Stimulated activated CD8-positive, alpha-beta memory T cell treated with anti-CD3 and anti-CD28 coated beads, Interleukin-15, amount 100 ng/mL, for 4 hours (primary cell): ENCODE data around the gene SLC13A4.
A peak's percentile ranks its signal among the peaks of the same experiment; 100 is the strongest.
"Not testable (repeated sequence)": the region's sequence is repeated elsewhere in the genome, so short reads cannot be mapped to it uniquely, and the experiment has no call there.

ENCODE experiments used
- DNase-seq, 2 donors: peaks; one replicate each; pipeline ENCODE4 v3.0.0-alpha.2; 2020; ENCODE audit warnings: low read depth in 2 of 2

Gene SLC13A4

DNA sequence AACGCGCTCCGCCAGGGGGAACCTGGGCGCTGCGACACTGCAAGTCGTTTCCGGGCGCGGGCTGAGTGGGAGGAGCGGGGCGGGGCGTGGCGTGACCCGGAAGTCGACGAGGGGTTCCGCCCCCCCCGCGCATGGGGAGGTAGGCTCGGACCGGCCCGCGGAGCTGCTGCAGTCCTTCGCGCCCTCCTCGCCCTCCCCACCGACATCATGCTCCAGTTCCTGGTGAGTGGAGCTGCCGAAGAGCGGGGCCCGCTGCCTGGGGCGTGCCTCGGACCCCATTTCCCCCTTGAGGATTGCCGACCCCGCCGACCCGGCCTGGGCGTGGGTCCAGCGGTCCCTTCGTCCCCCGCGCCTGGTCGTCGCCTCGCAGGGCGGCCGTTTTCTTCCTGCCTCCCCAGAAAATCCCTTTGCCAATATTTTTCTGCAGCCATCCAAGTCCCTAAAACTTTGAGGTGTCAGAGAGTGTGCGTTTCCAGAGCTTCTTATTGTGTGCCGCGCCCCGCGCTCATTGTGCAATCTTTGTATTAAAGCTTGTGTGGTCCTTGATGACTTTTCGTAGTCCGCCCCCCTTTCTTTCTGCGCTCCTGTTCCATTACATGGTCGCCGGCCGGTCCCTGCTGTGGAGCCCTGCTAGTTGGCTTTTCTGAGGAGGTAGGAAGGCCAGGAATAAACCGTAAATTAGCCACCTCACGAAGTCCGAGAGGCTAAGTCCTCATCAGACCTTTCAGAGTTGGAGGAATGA is 65.4 kb downstream of the SLC13A4 start, which contains the start of gene STMP1:
Gene STMP1, plus strand, starts transcription at position 142 of the 742 bp plus-strand sequence.
- DNase-seq: peak; percentile 88 to 90

DNA sequence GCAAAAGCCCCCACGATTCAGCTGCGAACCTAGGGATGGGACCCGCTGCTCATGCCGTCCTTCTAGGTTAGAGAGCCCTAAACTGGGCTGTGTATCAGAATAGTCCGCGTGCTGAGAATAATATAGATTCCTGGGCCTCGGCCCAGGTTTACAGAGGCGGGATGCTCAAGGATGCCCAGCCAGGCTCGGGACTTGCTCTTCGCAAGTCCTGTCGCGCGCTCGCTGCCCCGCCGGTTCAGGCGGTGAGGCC is 65.9 kb downstream of the SLC13A4 start:
- no peak for DNase-seq

DNA sequence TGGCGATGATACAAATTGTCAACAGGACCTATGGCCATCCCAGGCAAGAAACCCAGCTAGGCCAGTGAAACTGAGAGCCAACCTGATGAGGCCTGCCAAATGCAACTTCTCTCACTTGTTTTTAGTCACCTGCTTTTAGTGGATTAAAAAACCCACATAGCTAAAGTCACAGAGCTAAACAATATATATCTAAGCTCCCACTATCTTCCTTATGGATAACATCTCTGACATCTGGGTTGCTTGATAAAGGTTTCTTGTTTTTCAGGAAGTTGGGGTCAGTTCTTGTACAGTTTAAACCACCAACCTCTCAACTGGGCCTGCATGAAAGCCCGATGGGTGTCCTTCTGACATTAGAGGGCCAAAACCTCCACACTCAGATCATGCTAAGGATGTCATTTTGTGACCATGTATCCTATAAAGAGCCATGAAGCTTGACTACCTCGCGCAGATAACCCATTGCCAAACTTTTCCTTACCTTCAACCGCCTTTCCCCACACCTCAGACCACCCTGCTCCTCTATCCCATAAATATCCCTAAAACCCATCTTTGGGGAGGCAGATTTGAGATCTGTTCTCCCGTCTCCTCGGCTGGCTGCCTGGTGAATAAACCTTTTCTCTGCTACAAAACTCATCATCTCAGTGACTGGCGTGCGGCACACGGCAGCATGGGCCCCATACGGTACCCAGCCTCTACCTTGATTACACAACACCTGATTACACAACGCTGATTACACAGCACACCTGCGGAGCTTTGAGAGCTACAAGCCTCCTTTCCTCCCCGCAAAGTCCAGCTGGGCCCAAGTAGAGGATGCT is 66.5 kb downstream of the SLC13A4 start:
- DNase-seq: no peak

DNA sequence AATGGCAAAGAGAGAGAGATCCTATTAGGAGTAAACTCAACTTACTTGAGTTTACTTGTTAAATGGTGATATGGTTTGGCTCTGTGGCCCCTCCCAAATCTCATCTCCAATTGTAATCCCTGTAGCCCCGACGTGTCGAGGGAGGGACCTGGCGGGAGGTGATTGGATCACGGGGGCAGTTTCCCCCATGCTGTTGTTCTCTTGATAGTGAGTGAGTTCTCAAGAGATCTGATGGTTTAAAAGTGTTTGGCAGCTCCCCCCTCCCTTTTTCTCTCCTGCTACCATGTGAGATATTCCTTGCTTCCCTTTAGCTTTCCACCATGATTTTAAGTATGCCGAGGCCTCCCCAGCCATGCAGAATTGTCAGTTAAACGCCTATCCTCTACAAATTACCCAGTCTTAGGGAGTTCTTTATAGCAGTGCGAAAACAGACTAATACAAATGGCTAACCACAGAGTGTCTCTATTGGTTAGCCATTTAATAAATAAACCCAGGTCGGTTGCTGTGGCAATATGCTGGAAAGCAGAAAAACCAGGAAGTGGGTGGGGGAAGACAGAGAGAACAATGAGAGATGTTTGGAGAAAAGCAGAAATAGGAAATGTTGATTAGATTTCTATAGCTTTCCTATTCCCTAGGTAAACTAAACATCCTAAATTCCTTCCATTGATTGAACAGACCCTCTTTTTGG is 68.7 kb downstream of the SLC13A4 start:
- DNase-seq: no peak

DNA sequence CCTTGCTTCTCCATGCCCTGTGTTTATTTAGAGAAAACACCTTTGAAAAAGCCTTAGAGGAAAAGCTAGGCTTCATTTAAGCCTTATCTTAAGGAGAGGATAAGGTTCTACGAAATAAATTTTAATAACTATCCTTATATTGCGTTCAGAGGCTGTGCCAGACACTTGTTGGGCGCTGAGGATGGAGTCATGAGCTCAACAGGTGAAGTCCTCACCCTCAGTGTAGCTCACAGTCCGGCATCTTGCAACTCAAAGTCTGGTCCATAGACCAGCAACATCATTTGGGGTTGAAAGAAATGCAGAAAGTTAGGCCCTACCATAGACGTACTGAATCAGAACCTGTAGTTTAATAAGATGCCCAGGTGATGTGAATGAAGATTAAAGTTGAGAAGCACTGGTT is 69.4 kb downstream of the SLC13A4 start:
- DNase-seq: no peak

DNA sequence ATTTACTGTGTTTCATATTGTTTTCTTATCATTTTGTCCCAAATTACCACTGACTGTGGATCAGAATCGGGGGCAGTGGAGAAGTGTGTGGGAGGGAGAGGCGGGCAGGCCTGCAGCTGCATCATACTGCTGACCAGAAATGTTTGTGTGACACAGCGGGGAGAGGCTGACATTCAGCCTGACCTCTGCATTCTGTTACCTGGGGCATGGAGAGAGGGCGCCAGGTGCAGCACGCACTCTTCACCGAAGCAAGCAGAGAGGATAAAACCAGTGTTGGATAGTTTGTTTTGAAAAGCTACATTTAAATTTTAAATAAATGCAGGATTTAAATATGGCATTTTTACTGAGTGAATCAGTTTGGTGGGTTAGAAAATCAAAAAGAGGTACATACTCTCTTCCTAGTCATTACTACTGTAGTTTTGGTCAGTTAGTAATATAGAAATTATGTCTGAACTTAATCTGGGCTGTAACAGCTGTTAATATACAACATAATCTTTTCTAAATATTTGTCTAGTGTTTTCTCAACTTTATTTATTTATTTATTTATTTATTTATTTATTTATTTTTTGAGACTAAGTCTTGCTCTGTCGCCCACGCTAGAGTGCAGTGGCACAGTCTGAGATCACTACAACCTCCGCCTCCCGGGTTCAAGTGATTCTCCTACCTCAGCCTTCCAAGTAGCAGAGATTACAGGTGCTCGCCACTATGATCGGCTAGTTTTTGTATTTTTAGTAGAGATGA is 74.5 kb downstream of the SLC13A4 start:
- no peak for DNase-seq

DNA sequence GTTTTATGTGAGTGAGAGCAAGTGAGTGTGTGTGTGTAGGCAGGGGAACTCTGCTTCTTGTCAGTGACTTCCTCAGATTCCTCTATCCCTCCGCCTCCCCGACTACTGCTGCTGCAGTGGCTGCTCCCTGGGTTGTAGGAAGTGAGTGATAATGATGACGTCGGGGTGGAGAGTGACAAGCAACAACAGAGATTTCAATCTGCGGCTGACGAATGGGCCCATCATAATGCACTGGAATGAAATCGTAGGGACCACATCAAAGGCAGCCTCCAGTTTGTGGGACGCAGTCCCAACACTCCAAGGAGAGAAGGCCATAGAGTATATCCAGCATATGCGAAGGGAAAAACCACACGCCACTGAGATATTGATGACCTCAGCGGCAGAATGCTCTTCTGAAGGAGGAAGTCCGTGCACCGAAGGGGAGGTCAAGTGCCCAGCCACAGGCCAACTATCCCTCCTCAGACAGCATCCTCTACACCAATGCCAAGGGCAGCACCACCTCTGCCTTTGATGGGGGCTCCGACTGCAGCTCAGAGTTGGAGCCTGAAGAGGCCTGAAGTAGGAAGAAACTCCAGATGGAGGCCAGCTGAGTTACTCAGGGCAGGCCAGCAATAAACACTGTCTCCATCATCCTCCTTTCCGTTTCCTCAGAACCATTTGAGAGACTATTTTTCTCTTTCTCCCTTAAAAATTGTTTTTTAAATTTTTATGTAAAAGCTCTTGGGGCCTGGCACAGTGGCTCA is 77.0 kb downstream of the SLC13A4 start:
- no peak for DNase-seq

DNA sequence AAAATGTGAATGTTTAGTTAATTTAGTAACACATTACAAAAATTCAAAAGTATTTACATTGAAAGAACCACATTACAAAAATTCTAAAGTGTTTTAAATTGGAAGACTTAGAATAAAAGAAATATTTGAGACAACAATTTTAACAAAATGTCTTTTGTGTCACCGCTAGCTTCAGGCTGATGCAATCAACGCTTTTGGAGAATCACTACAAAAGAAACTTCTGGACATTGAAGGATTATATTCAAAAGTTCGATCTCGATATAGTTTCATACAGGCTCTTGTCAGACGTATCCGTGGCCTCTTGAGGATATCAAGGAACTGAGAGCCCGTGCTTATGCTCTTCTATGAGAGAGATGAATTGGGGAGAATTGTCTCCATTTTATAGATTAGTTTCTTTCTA is 79.8 kb downstream of the SLC13A4 start:
- no peak for DNase-seq

GRCh38 chr7:135647755-135648154 is 80.2 kb downstream of the SLC13A4 start:
- no peak for DNase-seq

GRCh38 chr7:135645296-135645904 is 82.6 kb downstream of the SLC13A4 start:
- no peak for DNase-seq

- no peak for DNase-seq
Observed at GRCh38 chr7:135644729-135645128, 83.3 kb downstream of the SLC13A4 start.

- DNase-seq: no peak
Observed at GRCh38 chr7:135644154-135644553, 83.8 kb downstream of the SLC13A4 start.

DNA sequence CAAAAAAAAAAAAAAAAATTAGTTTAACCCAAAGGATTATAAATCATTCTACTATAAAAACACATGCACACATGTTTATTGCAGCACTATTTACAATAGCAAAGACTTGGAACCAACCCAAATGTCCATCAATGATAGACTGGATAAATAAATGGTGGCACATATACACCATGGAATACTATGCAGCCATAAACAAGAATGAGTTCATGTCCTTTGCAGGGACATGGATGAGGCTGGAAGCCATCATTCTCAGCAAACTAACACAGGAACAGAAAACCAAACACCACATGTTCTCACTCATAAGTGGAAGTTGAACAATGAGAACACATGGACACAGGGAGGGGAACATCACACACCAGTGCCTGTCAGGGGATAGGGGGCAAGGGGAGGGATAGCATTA is 88.3 kb downstream of the SLC13A4 start:
- DNase-seq: not testable (repeated sequence)

GRCh38 chr7:135634191-135634878 is 93.7 kb downstream of the SLC13A4 start:
- no peak for DNase-seq
